Effector memory CD4-positive, alpha-beta T cell (primary cell): ENCODE data around the gene RNF217.
"Not testable (repeated sequence)": the region's sequence is repeated elsewhere in the genome, so short reads cannot be mapped to it uniquely, and the experiment has no call there.

Experiments used
- DNase-seq, 3 donors: peaks; one replicate each; pipeline ENCODE4 v3.0.0-alpha.2; 2020
- H3K27ac ChIP-seq: 2 replicates; pipeline ENCODE4 v1.7.0; 2013; ENCODE audit warnings: mild to moderate bottlenecking, low read length, moderate library complexity; ENCODE audit not compliant: insufficient read depth, poor library complexity, severe bottlenecking
- H3K27me3 ChIP-seq: replicated peaks from 2 replicates; pipeline ENCODE4 v1.7.0; 2013; ENCODE audit warnings: mild to moderate bottlenecking, low read length; ENCODE audit not compliant: insufficient read depth, control insufficient read depth, poor library complexity, severe bottlenecking
- H3K36me3 ChIP-seq: 2 replicates; pipeline ENCODE4 v1.7.0; 2013; ENCODE audit warnings: mild to moderate bottlenecking, low read length, moderate library complexity; ENCODE audit not compliant: control insufficient read depth, insufficient read depth
- H3K4me1 ChIP-seq: 2 replicates; pipeline ENCODE4 v1.7.0; 2013; ENCODE audit warnings: low read length, mild to moderate bottlenecking; ENCODE audit not compliant: control insufficient read depth, insufficient read depth, poor library complexity, severe bottlenecking
- H3K4me3 ChIP-seq: 2 replicates; pipeline ENCODE4 v1.7.0; 2013; ENCODE audit warnings: low read length, low read depth, mild to moderate bottlenecking; ENCODE audit not compliant: insufficient read depth, poor library complexity, severe bottlenecking
- H3K9me3 ChIP-seq: 2 replicates; pipeline ENCODE4 v1.7.0; 2013; ENCODE audit warnings: mild to moderate bottlenecking, low read length, moderate library complexity; ENCODE audit not compliant: control insufficient read depth

The RNF217 gene

DNA sequence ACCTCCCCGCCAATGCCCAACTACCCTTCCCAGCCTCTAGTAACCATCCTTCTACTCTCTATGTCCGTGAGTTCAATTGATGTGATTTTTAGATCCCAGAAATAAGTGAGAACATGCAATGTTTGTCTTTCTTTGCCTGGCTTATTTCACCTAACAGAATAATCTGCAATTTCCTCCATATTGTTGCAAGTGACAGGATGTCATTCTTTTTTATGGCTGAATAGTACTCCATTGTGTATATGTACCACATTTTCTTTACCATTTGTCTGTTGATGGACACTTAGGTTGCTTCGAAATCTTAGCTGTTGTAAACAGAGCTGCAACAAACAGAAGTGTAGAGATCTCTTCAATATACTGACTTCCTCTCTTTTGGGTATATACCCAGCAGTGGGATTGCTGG lies 65.0 kb downstream of the RNF217 start:
- no peaks in the 10 kb centered on the region for H3K4me1 ChIP-seq
- no peaks in the 10 kb centered on the region for H3K9me3 ChIP-seq
- H3K4me3 ChIP-seq = no peak overlapping the region

DNA sequence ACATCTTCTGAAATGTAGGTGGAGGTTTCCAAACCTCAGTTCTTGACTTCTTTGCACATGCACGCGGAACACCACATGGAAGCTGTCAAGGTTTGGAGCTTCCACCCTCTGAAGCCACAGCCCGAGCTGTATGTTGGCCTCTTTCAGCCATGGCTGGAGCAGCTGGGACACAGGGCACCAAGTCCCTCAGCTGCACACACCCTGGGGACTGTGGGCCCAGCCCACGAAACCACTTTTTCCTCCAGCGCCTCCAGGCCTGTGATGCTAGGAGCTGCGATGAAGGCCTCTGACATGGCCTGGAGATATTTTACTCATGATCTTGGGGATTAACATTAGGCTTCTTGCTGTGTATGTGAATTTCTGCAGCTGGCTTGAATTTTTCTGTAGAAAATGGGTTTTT lies 68.7 kb downstream of the RNF217 start:
- H3K36me3 ChIP-seq = no peaks in the 10 kb centered on the region
- no peak for DNase-seq

More for the DNA sequence above, 65.0 kb downstream of the RNF217 start:
- Histone ChIP-seq H3K27ac (no peak overlapping the region), H3K36me3 (no peaks in the 10 kb centered on the region), H3K27me3 (no peaks in the 10 kb centered on the region)
- DNase-seq = no peak

DNA sequence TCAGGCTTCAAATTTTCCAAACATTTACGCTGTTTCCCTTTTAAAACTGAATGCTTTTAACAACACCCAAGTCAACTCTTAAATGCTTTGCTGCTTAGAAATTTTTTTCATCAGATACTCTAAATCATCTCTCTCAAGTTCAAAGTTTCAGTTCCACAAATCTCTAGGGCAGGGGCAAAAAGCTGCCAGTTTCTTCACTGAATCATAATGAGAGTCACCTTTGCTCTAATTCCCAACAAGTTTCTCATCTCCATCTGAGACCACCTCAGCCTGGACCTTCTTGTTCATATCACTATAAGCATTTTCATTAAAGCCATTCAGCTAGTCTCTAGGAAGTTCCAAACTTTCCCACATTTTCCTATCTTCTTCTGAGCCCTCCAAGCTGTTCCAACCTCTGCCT lies 69.1 kb downstream of the RNF217 start:
- Histone ChIP-seq H3K9me3 (no peaks in the 10 kb centered on the region), H3K27ac (no peak overlapping the region), H3K36me3 (no peaks in the 10 kb centered on the region), H3K27me3 (no peaks in the 10 kb centered on the region), H3K4me1 (no peaks in the 10 kb centered on the region), H3K4me3 (no peak overlapping the region)
- no peak for DNase-seq

More for the DNA sequence above, 68.7 kb downstream of the RNF217 start:
- Histone ChIP-seq H3K27me3 (no peaks in the 10 kb centered on the region), H3K4me3 (no peak overlapping the region), H3K9me3 (no peaks in the 10 kb centered on the region), H3K27ac (no peak overlapping the region), H3K4me1 (no peaks in the 10 kb centered on the region)

DNA sequence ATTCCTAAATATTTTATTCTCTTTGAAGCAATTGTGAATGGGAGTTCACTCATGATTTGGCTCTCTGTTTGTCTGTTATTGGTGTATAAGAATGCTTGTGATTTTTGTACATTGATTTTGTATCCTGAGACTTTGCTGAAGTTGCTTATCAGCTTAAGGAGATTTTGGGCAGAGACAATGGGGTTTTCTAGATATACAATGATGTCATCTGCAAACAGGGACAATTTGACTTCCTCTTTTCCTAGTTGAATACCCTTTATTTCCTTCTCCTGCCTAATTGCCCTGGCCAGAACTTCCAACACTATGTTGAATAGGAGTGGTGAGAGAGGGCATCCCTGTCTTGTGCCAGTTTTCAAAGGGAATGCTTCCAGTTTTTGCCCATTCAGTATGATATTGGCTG lies 72.7 kb downstream of the RNF217 start:
- H3K4me1 ChIP-seq, H3K27me3 ChIP-seq, H3K27ac ChIP-seq, DNase-seq, H3K36me3 ChIP-seq, H3K9me3 ChIP-seq, H3K4me3 ChIP-seq: not testable (repeated sequence)

DNA sequence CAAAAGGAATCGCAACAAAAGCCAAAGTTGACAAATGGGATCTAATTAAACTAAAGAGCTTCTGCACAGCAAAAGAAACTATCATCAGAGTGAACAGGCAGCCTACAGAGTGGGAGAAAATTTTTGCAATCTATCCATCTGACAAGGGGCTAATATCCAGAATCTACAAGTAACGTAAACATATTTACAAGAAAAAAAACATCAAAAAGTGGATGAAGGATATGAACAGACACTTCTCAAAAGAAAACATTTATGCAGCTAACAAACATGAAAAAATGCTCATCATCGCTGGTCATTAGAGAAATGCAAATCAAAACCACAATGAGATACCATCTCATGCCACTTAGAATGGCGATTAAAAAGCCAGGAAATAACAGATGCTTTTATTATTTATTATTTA lies 74.2 kb downstream of the RNF217 start:
- H3K4me3 ChIP-seq, DNase-seq, H3K27me3 ChIP-seq, H3K27ac ChIP-seq, H3K36me3 ChIP-seq, H3K9me3 ChIP-seq, H3K4me1 ChIP-seq: not testable (repeated sequence)

DNA sequence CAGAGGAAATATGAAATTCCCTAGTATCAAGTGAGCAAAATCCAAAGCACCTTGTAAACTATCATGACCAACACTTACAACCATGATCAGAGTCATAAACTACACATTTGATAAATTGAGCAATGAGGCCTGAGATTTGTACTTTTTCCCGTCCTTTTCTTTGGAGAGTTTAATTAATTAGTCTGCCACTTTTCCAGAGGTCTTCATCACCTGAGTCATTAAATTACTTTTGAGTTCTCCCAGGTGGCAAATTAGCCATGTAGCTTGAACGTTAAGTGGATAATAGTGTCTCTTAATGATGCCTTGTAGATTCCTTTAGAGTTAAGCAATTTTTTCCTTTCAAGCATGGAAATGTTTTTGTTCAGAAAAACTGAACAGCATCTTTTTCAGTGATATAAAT lies 75.6 kb downstream of the RNF217 start:
- Histone ChIP-seq H3K36me3 (no peaks in the 10 kb centered on the region), H3K27me3 (no peaks in the 10 kb centered on the region), H3K27ac (no peak overlapping the region), H3K4me3 (no peak overlapping the region), H3K9me3 (no peaks in the 10 kb centered on the region), H3K4me1 (no peaks in the 10 kb centered on the region)
- no peak for DNase-seq

DNA sequence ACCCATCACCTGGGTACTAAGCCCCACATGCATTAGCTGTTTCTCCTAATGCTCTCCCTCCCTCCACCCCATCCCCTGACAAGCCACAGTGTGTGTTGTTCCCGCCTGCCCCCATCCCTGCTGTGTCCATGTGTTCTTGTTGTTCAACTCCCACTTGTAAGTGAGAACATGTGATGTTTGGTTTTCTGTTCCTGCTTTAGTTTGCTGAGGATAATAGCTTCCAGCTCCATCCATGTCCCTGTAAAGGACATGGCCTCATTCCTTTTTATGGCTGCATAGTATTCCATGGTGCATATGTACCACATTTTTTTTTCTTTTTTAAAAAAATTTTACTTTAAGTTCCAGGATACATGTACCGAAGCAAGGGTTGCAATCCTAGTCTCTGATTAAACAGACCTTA lies 76.7 kb downstream of the RNF217 start:
- no peak for DNase-seq
- Histone ChIP-seq H3K27ac (no peak overlapping the region), H3K4me3 (no peak overlapping the region), H3K27me3 (no peaks in the 10 kb centered on the region), H3K4me1 (no peaks in the 10 kb centered on the region), H3K9me3 (no peaks in the 10 kb centered on the region), H3K36me3 (no peaks in the 10 kb centered on the region)

DNA sequence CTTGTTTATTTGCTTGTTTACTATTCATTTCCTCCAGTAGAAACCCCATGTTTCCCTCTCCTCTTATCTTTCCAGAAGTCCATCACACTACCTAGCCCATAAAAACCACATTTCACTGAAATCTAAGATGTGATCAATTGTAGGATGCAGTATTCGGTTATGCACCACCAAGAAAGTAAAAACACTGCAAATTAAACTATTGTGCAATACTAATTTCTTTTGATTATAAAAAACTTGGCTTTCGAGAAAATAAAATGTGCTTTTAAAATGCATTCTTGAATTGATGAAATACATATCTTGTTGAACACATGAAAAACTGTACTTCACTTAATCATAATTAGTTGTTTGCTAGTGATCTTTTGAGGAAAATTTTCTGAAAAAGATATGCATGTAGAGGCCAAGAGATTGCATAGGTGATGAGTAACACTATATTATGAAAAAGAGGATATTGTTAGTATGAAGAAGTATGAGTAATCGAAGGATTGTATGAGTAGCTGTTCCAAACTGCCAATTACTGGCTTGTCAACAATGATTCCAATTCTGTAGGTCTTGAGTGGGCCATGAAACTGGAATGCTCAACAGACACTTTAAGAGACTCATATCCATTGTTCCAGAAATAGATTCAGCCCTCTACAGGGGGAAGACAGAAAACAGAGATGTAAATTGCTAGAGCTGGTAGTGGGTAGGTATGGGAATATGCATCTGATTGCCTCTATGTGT lies 79.7 kb downstream of the RNF217 start:
- no peaks in the 10 kb centered on the region for H3K4me1 ChIP-seq
- H3K27ac ChIP-seq = no peak overlapping the region
- H3K36me3 ChIP-seq = no peaks in the 10 kb centered on the region
- H3K4me3 ChIP-seq = no peak overlapping the region
- H3K27me3 ChIP-seq = no peaks in the 10 kb centered on the region
- no peak for DNase-seq
- no peaks in the 10 kb centered on the region for H3K9me3 ChIP-seq

DNA sequence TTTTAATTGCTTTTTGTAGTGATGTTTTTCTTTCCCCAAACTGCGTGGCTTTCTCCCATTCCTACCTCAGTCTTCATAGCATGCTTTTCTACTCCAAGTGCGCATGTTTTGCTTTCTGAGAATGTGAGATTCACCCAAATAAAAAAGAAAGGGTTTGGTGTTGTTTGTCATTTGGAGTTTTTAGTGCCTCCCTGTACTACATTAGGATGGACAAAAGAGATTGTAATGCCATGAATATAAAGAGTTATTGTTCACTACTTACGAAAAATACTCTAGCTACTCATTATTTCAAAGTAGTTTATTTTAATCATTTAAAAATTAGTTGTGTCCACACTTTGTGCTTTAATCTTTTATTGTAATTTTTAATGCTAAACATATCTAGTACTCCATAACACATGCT lies 81.8 kb downstream of the RNF217 start:
- no peaks in the 10 kb centered on the region for H3K36me3 ChIP-seq
- H3K4me3 ChIP-seq = no peak overlapping the region
- no peaks in the 10 kb centered on the region for H3K9me3 ChIP-seq
- DNase-seq = no peak
- H3K27me3 ChIP-seq = no peaks in the 10 kb centered on the region
- no peak overlapping the region for H3K27ac ChIP-seq
- H3K4me1 ChIP-seq = no peaks in the 10 kb centered on the region

DNA sequence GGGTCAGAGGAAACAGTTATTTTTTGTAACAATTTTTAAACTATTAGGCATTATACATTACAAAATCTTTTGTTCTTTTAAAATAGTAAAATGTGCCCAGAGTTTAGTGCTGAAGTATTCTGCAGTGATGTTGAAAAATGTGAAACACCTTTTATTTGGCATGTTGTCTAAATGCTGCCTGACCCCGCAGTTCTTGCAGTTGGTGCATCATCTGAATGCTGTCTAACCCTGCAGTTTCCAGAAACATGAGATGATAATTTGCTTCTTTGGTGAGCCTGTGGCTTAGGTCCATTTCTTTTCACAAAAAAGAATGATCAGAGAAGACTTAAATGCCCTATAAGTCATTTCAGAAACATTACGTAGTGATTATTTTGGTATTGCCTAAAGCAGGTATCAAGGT lies 82.4 kb downstream of the RNF217 start:
- Histone ChIP-seq H3K9me3 (no peaks in the 10 kb centered on the region), H3K4me3 (no peak overlapping the region), H3K27ac (no peak overlapping the region), H3K27me3 (no peaks in the 10 kb centered on the region), H3K36me3 (no peaks in the 10 kb centered on the region), H3K4me1 (no peaks in the 10 kb centered on the region)
- DNase-seq = no peak
